WTC11 (cell line): ENCODE results near the gene IFNGR1. TPM values are rescaled to one million over a fixed set of nuclear protein-coding genes. Genes with fewer than 3 reads are reported as not detected.

Experiments used
- ATAC-seq: fragments of 200-7000 bp; cut with Tn5 transposase; 2 replicates; pipeline ENCODE4 v1.10.0; 2021; ENCODE audit warnings: mild to moderate bottlenecking, moderate library complexity
- CTCF ChIA-PET: fragments of 300-600 bp; sonication (Branson Sonifier 250); formaldehyde crosslinking; loops from one replicate; lab custom pipeline; 2021; ENCODE audit warnings: antibody characterized with exemption; lab: Charles Lee
- POLR2A ChIA-PET: fragments of 350-600 bp; sonication (Branson Sonifier 250); formaldehyde crosslinking; loops from one replicate; lab custom pipeline; 2021; ENCODE audit warnings: antibody characterized with exemption; lab: Charles Lee
- DNase-seq: peaks from one replicate; pipeline ENCODE4 v3.0.0; 2021; ENCODE audit warnings: low spot score
- H3K27ac Mint-ChIP-seq: 2 replicates; pipeline ENCODE4 v1.8.0; 2021; ENCODE audit warnings: mixed read lengths
- H3K27me3 Mint-ChIP-seq: 2 replicates; pipeline ENCODE4 v1.8.0; 2021; ENCODE audit warnings: low read depth, mild to moderate bottlenecking, moderate library complexity, mixed read lengths
- H3K36me3 Mint-ChIP-seq: 2 replicates; pipeline ENCODE4 v1.8.0; 2021; ENCODE audit warnings: mixed read lengths
- H3K4me1 Mint-ChIP-seq: 2 replicates; pipeline ENCODE4 v1.8.0; 2022; ENCODE audit warnings: mixed read lengths
- H3K4me3 Mint-ChIP-seq: 2 replicates; pipeline ENCODE4 v1.8.0; 2021; ENCODE audit warnings: mild to moderate bottlenecking, moderate library complexity, mixed read lengths
- H3K9me3 Mint-ChIP-seq: 2 replicates; pipeline ENCODE4 v1.8.0; 2021; ENCODE audit warnings: mixed read lengths
- ATF1 ChIP-seq: sonication (generic); formaldehyde crosslinking; IDR thresholded peaks from 2 replicates; pipeline ENCODE4 v1.8.1; 2023; ENCODE audit warnings: mild to moderate bottlenecking, moderate library complexity, missing genetic modification reagents
- E2F1 ChIP-seq: sonication (generic); formaldehyde crosslinking; IDR thresholded peaks from 2 replicates; pipeline ENCODE4 v1.8.0; 2022; ENCODE audit warnings: mild to moderate bottlenecking, missing genetic modification reagents
- NFE2L1 ChIP-seq: sonication (generic); formaldehyde crosslinking; IDR thresholded peaks from 2 replicates; pipeline ENCODE4 v1.8.1; 2023; ENCODE audit warnings: missing genetic modification reagents
- RELA ChIP-seq: sonication (generic); formaldehyde crosslinking; IDR thresholded peaks from 2 replicates; pipeline ENCODE4 v1.8.1; 2022; ENCODE audit warnings: missing genetic modification reagents, mild to moderate bottlenecking, borderline replicate concordance
- TCF7 ChIP-seq: sonication (generic); formaldehyde crosslinking; IDR thresholded peaks from 2 replicates; pipeline ENCODE4 v1.8.0; 2022; ENCODE audit warnings: mild to moderate bottlenecking, low read depth, missing genetic modification reagents, moderate library complexity
- USF1 ChIP-seq: sonication (generic); formaldehyde crosslinking; IDR thresholded peaks from 2 replicates; pipeline ENCODE4 v1.8.0; 2022; ENCODE audit warnings: mild to moderate bottlenecking, missing genetic modification reagents
- ZBTB21 ChIP-seq: sonication (generic); formaldehyde crosslinking; IDR thresholded peaks from 2 replicates; pipeline ENCODE4 v1.8.1; 2023; ENCODE audit warnings: mild to moderate bottlenecking, missing genetic modification reagents, borderline replicate concordance
- ZNF423 ChIP-seq: fragments of 250-450 bp; sonication (Bioruptor Pico); IDR thresholded peaks from 2 replicates; pipeline ENCODE4 v2.1.2; 2022; ENCODE audit warnings: mild to moderate bottlenecking, moderate library complexity
- total RNA-seq: library from RNA; stranded (reverse); gene quantifications from 3 replicates; pipeline ENCODE4 v1.2.3, GENCODE V29; 2021
- TF ChIP-seq, protein P1 (sequence below): sonication (generic); formaldehyde crosslinking; conservative IDR thresholded peaks from 2 replicates; pipeline ENCODE4 v1.8.1; 2022; ENCODE audit warnings: mild to moderate bottlenecking, missing genetic modification reagents
- TF ChIP-seq, protein P2 (sequence below): sonication (generic); formaldehyde crosslinking; IDR thresholded peaks from 2 replicates; pipeline ENCODE4 v1.8.1; 2022; ENCODE audit warnings: mild to moderate bottlenecking, moderate library complexity, missing genetic modification reagents
- TF ChIP-seq, protein P3 (sequence below): fragments of 250-450 bp; sonication (Bioruptor Pico); conservative IDR thresholded peaks from 2 replicates; pipeline ENCODE4 v1.9.0; 2021; ENCODE audit warnings: mild to moderate bottlenecking
- TF ChIP-seq, protein P4 (sequence below): fragments of 250-450 bp; sonication (Bioruptor Pico); IDR thresholded peaks from 2 replicates; pipeline ENCODE4 v1.9.0; 2021; ENCODE audit warnings: mild to moderate bottlenecking, borderline replicate concordance
- TF ChIP-seq, protein P5 (sequence below): fragments of 250-450 bp; sonication (Bioruptor Pico); IDR thresholded peaks from 2 replicates; pipeline ENCODE4 v1.9.0; 2021; ENCODE audit warnings: mild to moderate bottlenecking
- TF ChIP-seq, protein P6 (sequence below): sonication (generic); formaldehyde crosslinking; IDR thresholded peaks from 2 replicates; pipeline ENCODE4 v1.8.0; 2023; ENCODE audit warnings: mild to moderate bottlenecking, missing genetic modification reagents

The IFNGR1 gene
- total RNA-seq, 1 experiment from 2014 or later, result 17.6 TPM

GRCh38 chr6:137149035-137149393, 70.2 kb downstream of the IFNGR1 start:
- DNase-seq, result no peak
- Mint-ChIP-seq H3K27me3 (no peaks in the 10 kb centered on the region), H3K36me3 (no peaks in the 10 kb centered on the region), H3K9me3 (peaks cover 40% of the 10 kb centered on the region), H3K4me1 (no peaks in the 10 kb centered on the region), H3K4me3 (no peak overlapping the region), H3K27ac (no peak overlapping the region)
- ChIA-PET CTCF (no interaction called here), POLR2A (no interaction called here)
- ATAC-seq, result no peak
- TF ChIP-seq, protein P1, sequence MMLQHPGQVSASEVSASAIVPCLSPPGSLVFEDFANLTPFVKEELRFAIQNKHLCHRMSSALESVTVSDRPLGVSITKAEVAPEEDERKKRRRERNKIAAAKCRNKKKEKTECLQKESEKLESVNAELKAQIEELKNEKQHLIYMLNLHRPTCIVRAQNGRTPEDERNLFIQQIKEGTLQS (CRISPR knock-in tag), result no peak
- TF ChIP-seq, protein P2, sequence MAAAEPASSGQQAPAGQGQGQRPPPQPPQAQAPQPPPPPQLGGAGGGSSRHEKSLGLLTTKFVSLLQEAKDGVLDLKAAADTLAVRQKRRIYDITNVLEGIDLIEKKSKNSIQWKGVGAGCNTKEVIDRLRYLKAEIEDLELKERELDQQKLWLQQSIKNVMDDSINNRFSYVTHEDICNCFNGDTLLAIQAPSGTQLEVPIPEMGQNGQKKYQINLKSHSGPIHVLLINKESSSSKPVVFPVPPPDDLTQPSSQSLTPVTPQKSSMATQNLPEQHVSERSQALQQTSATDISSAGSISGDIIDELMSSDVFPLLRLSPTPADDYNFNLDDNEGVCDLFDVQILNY (CRISPR knock-in tag), result no peak

- DNase-seq (no peak), ATAC-seq (no peak)
- Mint-ChIP-seq H3K27ac (no peak overlapping the region), H3K36me3 (no peaks in the 10 kb centered on the region), H3K27me3 (no peaks in the 10 kb centered on the region), H3K4me1 (no peaks in the 10 kb centered on the region), H3K4me3 (no peak overlapping the region), H3K9me3 (peaks cover 38% of the 10 kb centered on the region)
- ChIA-PET POLR2A (no interaction called here), CTCF (no interaction called here)
- TF ChIP-seq ZNF423 (no peak), E2F1 (no peak), NFE2L1 (no peak), ATF1 (CRISPR knock-in tag) (no peak), ZBTB21 (CRISPR knock-in tag) (no peak), RELA (CRISPR knock-in tag) (no peak), USF1 (CRISPR knock-in tag) (no peak), TCF7 (CRISPR knock-in tag) (no peak)
- TF ChIP-seq, protein P3, sequence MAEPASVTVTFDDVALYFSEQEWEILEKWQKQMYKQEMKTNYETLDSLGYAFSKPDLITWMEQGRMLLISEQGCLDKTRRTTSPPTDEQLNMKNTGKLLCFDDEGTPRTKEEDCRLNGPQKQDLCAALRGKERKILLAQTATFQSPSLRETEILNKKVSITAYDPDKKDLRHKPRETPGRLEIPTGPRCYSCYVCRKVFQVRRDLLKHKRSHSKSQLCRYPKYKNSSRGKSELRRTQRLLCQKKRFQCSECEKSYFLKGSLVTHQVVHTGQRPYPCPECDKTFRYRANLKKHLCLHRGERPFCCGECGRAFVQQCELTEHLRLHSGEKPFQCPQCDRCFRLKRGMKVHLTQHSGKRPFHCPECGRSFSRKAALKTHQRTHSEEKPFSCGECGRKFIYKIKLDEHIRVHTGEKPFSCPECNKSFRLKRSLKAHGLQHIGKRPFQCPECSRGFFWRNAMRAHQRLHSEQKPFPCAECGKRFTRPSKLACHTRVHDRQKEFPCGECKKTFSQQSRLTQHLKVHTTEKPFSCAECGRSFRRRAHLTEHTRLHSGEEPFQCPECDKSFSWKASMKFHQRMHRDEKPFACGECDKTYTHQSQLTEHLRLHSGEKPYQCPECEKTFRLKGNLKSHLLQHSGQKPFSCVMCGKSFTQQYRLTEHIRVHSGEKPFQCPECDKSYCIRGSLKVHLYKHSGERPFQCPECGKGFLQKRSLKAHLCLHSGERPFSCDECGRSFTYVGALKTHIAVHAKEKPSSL (CRISPR knock-in tag), result no peak
- TF ChIP-seq, protein P4, sequence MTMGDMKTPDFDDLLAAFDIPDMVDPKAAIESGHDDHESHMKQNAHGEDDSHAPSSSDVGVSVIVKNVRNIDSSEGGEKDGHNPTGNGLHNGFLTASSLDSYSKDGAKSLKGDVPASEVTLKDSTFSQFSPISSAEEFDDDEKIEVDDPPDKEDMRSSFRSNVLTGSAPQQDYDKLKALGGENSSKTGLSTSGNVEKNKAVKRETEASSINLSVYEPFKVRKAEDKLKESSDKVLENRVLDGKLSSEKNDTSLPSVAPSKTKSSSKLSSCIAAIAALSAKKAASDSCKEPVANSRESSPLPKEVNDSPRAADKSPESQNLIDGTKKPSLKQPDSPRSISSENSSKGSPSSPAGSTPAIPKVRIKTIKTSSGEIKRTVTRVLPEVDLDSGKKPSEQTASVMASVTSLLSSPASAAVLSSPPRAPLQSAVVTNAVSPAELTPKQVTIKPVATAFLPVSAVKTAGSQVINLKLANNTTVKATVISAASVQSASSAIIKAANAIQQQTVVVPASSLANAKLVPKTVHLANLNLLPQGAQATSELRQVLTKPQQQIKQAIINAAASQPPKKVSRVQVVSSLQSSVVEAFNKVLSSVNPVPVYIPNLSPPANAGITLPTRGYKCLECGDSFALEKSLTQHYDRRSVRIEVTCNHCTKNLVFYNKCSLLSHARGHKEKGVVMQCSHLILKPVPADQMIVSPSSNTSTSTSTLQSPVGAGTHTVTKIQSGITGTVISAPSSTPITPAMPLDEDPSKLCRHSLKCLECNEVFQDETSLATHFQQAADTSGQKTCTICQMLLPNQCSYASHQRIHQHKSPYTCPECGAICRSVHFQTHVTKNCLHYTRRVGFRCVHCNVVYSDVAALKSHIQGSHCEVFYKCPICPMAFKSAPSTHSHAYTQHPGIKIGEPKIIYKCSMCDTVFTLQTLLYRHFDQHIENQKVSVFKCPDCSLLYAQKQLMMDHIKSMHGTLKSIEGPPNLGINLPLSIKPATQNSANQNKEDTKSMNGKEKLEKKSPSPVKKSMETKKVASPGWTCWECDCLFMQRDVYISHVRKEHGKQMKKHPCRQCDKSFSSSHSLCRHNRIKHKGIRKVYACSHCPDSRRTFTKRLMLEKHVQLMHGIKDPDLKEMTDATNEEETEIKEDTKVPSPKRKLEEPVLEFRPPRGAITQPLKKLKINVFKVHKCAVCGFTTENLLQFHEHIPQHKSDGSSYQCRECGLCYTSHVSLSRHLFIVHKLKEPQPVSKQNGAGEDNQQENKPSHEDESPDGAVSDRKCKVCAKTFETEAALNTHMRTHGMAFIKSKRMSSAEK (CRISPR knock-in tag), result no peak
- TF ChIP-seq, protein P5, sequence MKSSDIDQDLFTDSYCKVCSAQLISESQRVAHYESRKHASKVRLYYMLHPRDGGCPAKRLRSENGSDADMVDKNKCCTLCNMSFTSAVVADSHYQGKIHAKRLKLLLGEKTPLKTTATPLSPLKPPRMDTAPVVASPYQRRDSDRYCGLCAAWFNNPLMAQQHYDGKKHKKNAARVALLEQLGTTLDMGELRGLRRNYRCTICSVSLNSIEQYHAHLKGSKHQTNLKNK (CRISPR knock-in tag), result no peak
- TF ChIP-seq, protein P6, sequence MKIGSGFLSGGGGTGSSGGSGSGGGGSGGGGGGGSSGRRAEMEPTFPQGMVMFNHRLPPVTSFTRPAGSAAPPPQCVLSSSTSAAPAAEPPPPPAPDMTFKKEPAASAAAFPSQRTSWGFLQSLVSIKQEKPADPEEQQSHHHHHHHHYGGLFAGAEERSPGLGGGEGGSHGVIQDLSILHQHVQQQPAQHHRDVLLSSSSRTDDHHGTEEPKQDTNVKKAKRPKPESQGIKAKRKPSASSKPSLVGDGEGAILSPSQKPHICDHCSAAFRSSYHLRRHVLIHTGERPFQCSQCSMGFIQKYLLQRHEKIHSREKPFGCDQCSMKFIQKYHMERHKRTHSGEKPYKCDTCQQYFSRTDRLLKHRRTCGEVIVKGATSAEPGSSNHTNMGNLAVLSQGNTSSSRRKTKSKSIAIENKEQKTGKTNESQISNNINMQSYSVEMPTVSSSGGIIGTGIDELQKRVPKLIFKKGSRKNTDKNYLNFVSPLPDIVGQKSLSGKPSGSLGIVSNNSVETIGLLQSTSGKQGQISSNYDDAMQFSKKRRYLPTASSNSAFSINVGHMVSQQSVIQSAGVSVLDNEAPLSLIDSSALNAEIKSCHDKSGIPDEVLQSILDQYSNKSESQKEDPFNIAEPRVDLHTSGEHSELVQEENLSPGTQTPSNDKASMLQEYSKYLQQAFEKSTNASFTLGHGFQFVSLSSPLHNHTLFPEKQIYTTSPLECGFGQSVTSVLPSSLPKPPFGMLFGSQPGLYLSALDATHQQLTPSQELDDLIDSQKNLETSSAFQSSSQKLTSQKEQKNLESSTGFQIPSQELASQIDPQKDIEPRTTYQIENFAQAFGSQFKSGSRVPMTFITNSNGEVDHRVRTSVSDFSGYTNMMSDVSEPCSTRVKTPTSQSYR (CRISPR knock-in tag), result no peak
Observed at GRCh38 chr6:137148306-137149034, 70.7 kb downstream of the IFNGR1 start.
